Activated CD4-positive, alpha-beta T cell treated with anti-CD3 and anti-CD28 coated beads for 36 hours (primary cell): ENCODE measurements around the gene RNF214. TPM values are rescaled to one million over a fixed set of nuclear protein-coding genes. Genes with fewer than 3 reads are reported as not detected.
A peak's percentile ranks its signal among the peaks of the same experiment; 100 is the strongest.
"Not testable (repeated sequence)": the region's sequence is repeated elsewhere in the genome, so short reads cannot be mapped to it uniquely, and the experiment has no call there.

Source experiments
- ATAC-seq: fragments of 200-7000 bp; cut with Tn5 transposase; one replicate; pipeline ENCODE4 v1.10.0; 2021; ENCODE audit warnings: mild to moderate bottlenecking, moderate library complexity
- CTCF ChIA-PET: fragments of 350-600 bp; sonication (Branson Sonifier 250); formaldehyde crosslinking; loops from one replicate; lab custom pipeline; 2021; ENCODE audit warnings: antibody characterized with exemption; lab: Charles Lee
- POLR2A ChIA-PET: fragments of 350-600 bp; sonication (Branson Sonifier 250); formaldehyde crosslinking; loops from one replicate; lab custom pipeline; 2021; ENCODE audit warnings: antibody characterized with exemption, inconsistent platforms; lab: Charles Lee
- DNase-seq: peaks from one replicate; pipeline ENCODE4 v3.0.0-alpha.2; 2020
- H3K27ac Mint-ChIP-seq: one replicate; pipeline ENCODE4 v1.8.0; 2021; ENCODE audit warnings: mixed read lengths
- H3K27me3 Mint-ChIP-seq: one replicate; pipeline ENCODE4 v1.8.0; 2021; ENCODE audit warnings: mixed read lengths
- H3K36me3 Mint-ChIP-seq: one replicate; pipeline ENCODE4 v1.8.0; 2021; ENCODE audit warnings: low read depth, mixed read lengths
- H3K4me1 Mint-ChIP-seq: one replicate; pipeline ENCODE4 v1.8.0; 2021; ENCODE audit warnings: mixed read lengths
- H3K4me3 Mint-ChIP-seq: one replicate; pipeline ENCODE4 v1.8.0; 2021; ENCODE audit warnings: mild to moderate bottlenecking, moderate library complexity, mixed read lengths
- H3K9me3 Mint-ChIP-seq: one replicate; pipeline ENCODE4 v1.8.0; 2021; ENCODE audit warnings: low read depth, mixed read lengths
- intact Hi-C, 2 experiments: fragments of 100-400 bp; cut with DNase I in 1 of 2; cut with micrococcal nuclease in 1 of 2; formaldehyde crosslinking; loops; one replicate each; pipeline versions ENCODE4 v1.14.2 to v1.15.1; 2022 to 2024; cut with DNase I, micrococcal nuclease
- total RNA-seq, 2 experiments: library from RNA; stranded (reverse); gene quantifications; one replicate each; pipeline ENCODE4 v1.2.3, GENCODE V29; 2021

Gene RNF214
- total RNA-seq, 2 experiments from 2014 or later = 19.3 to 24.6 TPM

DNA sequence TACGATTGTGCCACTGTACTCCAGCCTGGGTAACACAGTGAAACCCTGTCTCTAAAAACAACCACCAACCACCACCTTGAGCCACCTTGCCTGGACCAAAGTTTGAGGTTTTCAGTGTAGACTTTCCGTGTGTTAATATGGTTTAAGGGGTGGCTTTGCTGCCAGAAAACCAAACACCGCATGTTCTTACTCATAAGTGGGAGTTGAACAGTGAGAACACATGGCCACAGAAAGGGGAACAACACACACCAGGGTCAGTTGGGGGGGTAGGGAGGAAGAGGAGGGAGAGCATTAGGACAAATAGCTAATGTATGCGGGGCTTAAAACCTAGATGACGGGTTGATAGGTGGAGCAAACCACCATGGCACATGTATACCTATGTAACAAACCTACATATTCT is 39.7 kb downstream of the RNF214 start:
- POLR2A ChIA-PET = interaction anchor here (0.7 kb wide), 1 partner anchor 1396 kb away, joined by 7 read pairs; no protein-coding TSS in a partner anchor
- ATAC-seq, CTCF ChIA-PET, H3K9me3 Mint-ChIP-seq, H3K4me1 Mint-ChIP-seq, DNase-seq, H3K27me3 Mint-ChIP-seq, intact Hi-C loops, H3K27ac Mint-ChIP-seq, H3K4me3 Mint-ChIP-seq: not testable (repeated sequence)
- H3K36me3 Mint-ChIP-seq = peaks cover 22% of the 10 kb centered on the region

DNA sequence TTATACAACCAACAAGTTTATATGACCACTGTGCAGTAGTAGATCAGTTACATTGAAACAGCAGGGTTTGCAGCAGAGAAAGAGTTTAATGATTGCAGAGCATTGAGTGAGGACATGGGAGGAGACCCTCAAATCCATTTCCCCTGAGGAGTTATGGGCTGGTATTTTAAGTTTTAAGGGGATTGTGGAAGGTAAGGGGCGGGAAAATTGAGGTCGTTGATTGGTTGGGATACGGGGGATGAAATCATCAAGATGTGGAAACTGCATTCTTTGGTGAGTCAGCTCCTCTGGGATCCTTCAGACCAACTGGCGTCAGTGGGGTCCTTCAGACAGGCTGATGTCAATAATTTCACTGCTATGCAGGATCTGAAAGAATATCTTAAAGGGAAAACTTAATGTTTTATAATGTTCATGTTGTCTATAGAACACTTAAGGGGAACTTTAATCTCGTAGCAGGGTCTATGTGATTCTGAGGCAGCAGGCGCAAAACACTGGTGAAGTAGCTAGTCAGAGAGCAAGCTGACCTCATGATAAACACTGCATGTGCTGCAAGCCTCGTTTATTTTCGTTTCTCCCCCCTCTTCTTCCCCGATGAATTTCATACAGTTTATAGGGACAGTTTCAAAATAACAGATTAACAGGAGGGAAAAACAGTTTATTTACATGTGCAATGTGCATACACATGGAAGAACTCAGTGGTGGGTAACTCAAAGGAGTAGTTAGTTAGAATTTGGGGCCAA is 41.2 kb downstream of the RNF214 start:
- ChIA-PET CTCF (no interaction called here), POLR2A (no interaction called here)
- intact Hi-C loops = no loop called here
- no peak for DNase-seq
- H3K36me3 Mint-ChIP-seq = peaks cover 18% of the 10 kb centered on the region
- no peak for ATAC-seq
- no peak overlapping the region for H3K27ac Mint-ChIP-seq
- no peaks in the 10 kb centered on the region for H3K9me3 Mint-ChIP-seq
- peaks cover 12% of the 10 kb centered on the region for H3K4me1 Mint-ChIP-seq
- H3K27me3 Mint-ChIP-seq = no peaks in the 10 kb centered on the region
- no peak overlapping the region for H3K4me3 Mint-ChIP-seq

DNA sequence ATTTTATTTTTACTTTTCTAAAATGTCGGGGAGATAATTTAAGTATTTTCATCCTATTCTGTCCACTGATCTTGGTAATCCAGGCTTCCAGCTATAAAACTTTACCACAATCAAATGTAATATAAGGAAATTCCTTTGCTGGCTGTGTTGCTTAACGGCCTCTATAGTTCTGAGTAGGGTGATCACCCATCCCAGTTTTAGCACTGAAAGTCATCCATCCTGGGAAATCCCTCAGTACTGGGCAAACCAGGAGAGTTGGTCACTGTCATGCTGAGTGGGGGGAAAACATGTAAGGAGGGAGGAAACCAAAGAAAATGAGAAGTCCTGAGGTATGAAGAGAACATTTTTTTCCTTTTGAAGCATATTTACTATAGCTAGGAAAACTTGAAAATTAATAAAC is 45.9 kb downstream of the RNF214 start:
- ATAC-seq (no peak), DNase-seq (no peak)
- Mint-ChIP-seq H3K4me1 (peaks cover 25% of the 10 kb centered on the region), H3K27me3 (no peaks in the 10 kb centered on the region), H3K36me3 (peaks cover 26% of the 10 kb centered on the region), H3K27ac (no peak overlapping the region), H3K4me3 (no peak overlapping the region), H3K9me3 (no peaks in the 10 kb centered on the region)
- intact Hi-C loops = no loop called here
- CTCF ChIA-PET = interaction anchor here (0.5 kb wide), 1 partner anchor 98 kb away, joined by 3 read pairs; no protein-coding TSS in a partner anchor
- POLR2A ChIA-PET = no interaction called here

DNA sequence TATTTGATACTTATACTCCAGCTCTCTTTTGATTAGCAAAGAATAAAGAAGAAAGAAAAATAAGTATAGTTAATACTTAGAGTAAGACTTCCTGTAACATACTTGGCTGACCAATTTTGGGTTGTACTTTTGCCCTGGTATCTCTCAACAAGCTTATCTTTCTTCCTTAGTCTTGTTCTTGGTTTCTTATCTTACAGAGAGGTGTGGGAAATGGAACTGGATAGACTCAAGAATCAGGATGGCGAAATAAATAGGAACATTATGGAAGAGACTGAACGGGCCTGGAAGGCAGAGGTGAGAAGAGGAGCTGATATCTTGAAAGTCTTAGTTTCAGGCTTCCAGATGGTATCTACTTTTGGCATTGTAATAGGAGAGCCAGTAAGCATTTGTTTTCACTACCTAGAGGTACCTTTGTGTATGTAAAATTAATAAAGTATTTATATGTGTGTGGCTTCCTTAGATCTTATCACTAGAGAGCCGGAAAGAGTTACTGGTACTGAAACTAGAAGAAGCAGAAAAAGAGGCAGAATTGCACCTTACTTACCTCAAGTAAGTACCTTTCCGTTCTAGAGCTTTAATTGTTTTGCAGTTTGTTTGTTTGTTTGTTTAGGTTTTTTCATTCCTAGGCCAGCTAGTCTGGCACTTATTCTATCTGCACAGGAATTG is 47.4 kb downstream of the RNF214 start:
- Mint-ChIP-seq H3K9me3 (no peaks in the 10 kb centered on the region), H3K36me3 (peaks cover 28% of the 10 kb centered on the region), H3K4me1 (peaks cover 23% of the 10 kb centered on the region), H3K27ac (peak overlapping the region; percentile 60), H3K4me3 (peak overlapping the region; percentile 3), H3K27me3 (no peaks in the 10 kb centered on the region)
- intact Hi-C loops = no loop called here
- DNase-seq (no peak), ATAC-seq (peak; percentile 16)
- ChIA-PET CTCF (no interaction called here), POLR2A (no interaction called here)

DNA sequence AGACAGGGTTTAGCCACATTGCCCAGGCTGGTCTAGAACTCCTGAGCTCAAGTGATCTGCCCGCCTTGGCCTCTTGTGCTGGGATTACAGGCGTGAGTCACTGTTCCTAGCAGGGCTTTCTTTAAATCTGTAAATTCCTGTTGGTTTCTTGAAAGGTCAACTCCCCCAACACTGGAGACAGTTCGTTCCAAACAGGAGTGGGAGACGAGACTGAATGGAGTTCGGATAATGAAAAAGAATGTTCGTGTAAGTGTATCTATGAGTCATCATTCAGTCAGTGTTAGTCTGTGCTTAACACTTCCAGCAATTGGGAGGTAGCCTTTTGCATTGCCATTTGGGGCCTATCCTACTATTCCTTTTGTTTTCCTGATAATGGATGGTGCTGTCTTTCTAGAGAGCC is 48.7 kb downstream of the RNF214 start:
- no peak overlapping the region for H3K27ac Mint-ChIP-seq
- H3K27me3 Mint-ChIP-seq = no peaks in the 10 kb centered on the region
- CTCF ChIA-PET = no interaction called here
- POLR2A ChIA-PET = no interaction called here
- H3K4me1 Mint-ChIP-seq = peaks cover 15% of the 10 kb centered on the region
- no peaks in the 10 kb centered on the region for H3K9me3 Mint-ChIP-seq
- peaks cover 23% of the 10 kb centered on the region for H3K36me3 Mint-ChIP-seq
- no peak for DNase-seq
- H3K4me3 Mint-ChIP-seq = no peak overlapping the region
- ATAC-seq = no peak
- intact Hi-C loops = no loop called here

DNA sequence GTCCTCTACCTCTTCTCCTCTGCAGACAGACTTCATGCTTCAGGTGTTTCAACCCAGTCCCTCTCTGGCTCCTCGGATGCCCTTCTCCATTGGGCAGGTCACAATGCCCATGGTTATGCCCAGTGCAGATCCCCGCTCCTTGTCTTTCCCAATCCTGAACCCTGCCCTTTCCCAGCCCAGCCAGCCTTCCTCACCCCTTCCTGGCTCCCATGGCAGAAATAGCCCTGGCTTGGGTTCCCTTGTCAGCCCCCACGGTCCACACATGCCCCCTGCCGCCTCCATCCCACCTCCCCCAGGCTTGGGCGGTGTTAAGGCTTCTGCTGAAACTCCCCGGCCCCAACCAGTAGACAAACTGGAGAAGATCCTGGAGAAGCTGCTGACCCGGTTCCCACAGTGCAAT is 49.4 kb downstream of the RNF214 start:
- Mint-ChIP-seq H3K4me3 (no peak overlapping the region), H3K36me3 (peaks cover 23% of the 10 kb centered on the region), H3K9me3 (no peaks in the 10 kb centered on the region), H3K27me3 (no peaks in the 10 kb centered on the region), H3K4me1 (peaks cover 15% of the 10 kb centered on the region), H3K27ac (no peak overlapping the region)
- ATAC-seq (no peak), DNase-seq (no peak)
- POLR2A ChIA-PET = no interaction called here
- intact Hi-C loops = no loop called here
- CTCF ChIA-PET = no interaction called here

DNA sequence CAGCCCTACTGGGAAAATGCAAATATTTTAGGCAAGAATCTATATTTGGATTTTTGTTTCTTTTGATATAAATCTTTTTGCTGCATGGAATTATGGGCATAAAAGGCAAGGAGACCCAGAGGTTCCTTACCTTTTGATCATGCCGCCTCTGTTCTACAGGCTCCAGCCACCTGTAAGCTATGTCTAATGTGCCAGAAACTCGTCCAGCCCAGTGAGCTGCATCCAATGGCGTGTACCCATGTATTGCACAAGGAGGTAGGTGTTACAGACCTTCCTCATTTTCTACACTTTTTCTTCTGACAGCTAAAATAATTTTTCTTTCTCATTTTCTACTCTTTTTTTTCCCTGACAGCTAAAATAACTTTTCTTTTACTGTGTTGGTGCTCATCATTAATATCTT is 50.5 kb downstream of the RNF214 start:
- no peak for DNase-seq
- Mint-ChIP-seq H3K4me3 (no peak overlapping the region), H3K9me3 (no peaks in the 10 kb centered on the region), H3K27ac (no peak overlapping the region), H3K36me3 (peaks cover 23% of the 10 kb centered on the region), H3K27me3 (no peaks in the 10 kb centered on the region), H3K4me1 (peaks cover 15% of the 10 kb centered on the region)
- no peak for ATAC-seq
- intact Hi-C loops = no loop called here
- CTCF ChIA-PET = interaction anchor here (0.6 kb wide), 1 partner anchor 319 kb away, joined by 3 read pairs; no protein-coding TSS in a partner anchor
- POLR2A ChIA-PET = no interaction called here

DNA sequence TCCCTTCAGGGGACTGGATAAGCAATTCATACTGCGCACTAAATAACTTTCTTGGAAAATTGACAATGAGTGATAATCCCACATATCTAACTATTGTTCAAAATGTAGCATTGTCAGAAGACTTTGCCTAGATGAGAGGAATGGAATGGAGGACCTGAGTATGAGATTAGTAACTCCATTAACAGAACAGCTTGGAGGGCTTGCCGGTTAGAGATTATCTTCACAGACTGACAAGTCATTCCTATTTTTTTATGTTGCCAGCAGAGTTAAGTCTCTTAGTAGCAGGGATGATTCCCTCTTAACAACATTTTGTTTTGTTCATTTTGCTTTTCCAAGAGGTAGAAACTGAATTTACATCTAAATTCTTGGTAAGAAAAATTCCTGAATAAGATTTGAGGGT is 51.6 kb downstream of the RNF214 start:
- Mint-ChIP-seq H3K27me3 (no peaks in the 10 kb centered on the region), H3K27ac (no peak overlapping the region), H3K9me3 (no peaks in the 10 kb centered on the region), H3K4me1 (peaks cover 12% of the 10 kb centered on the region), H3K4me3 (no peak overlapping the region), H3K36me3 (peaks cover 24% of the 10 kb centered on the region)
- ATAC-seq (no peak), DNase-seq (no peak)
- CTCF ChIA-PET = no interaction called here
- intact Hi-C loops = no loop called here
- POLR2A ChIA-PET = no interaction called here

DNA sequence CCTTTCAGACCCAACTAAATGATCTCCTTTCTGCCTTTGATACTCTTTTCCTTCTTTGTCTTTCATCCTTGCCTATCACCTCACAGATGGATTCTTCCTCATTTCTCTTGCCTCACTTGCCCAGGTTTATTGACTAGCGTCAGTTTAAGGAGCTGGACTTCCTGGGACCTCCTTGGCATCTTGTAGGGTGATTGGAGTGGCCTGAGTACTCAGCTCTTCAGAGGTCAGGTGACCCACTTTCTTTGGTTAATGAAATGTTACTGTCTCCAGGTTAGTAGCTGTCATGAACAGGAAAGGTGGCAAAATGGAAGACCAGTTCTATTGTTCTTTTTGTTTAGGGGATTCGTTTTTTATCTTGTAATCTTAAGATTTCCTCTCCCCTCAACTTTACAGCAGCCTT is 54.1 kb downstream of the RNF214 start:
- intact Hi-C loops = no loop called here
- Mint-ChIP-seq H3K27ac (no peak overlapping the region), H3K36me3 (peaks cover 26% of the 10 kb centered on the region), H3K9me3 (no peaks in the 10 kb centered on the region), H3K4me3 (no peak overlapping the region), H3K4me1 (no peaks in the 10 kb centered on the region), H3K27me3 (no peaks in the 10 kb centered on the region)
- ATAC-seq (no peak), DNase-seq (no peak)
- POLR2A ChIA-PET = no interaction called here
- CTCF ChIA-PET = interaction anchor here (0.6 kb wide), 1 partner anchor 39 kb away, joined by 4 read pairs; no protein-coding TSS in a partner anchor

DNA sequence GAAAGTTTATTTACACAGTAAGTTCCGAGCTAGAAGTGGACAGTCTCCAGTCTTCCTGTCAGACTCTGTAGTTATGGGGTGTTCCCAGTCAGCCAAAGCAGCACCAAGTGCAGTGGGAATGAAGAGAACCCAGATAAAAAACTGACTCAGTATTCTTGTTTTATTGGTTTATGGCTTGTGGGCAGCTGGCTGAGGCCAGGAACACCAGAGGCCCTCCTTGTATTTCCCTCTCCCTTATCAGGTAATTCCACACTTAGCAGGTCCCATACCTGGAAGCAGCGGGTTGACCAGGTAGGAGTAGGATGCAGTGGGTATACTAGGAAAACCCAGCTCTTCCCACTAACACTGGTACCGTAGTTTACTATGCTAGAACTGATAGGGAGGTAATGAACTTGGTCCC is 55.2 kb downstream of the RNF214 start:
- Mint-ChIP-seq H3K4me1 (no peaks in the 10 kb centered on the region), H3K36me3 (peaks cover 17% of the 10 kb centered on the region), H3K9me3 (no peaks in the 10 kb centered on the region), H3K27me3 (no peaks in the 10 kb centered on the region), H3K4me3 (no peak overlapping the region), H3K27ac (no peak overlapping the region)
- POLR2A ChIA-PET = no interaction called here
- no peak for ATAC-seq
- intact Hi-C loops = no loop called here
- DNase-seq = no peak
- CTCF ChIA-PET = interaction anchor here (0.6 to 1.5 kb wide), 4 partner anchors 9 to 493 kb away, joined by 3 to 4 read pairs (median 4); no protein-coding TSS in a partner anchor

DNA sequence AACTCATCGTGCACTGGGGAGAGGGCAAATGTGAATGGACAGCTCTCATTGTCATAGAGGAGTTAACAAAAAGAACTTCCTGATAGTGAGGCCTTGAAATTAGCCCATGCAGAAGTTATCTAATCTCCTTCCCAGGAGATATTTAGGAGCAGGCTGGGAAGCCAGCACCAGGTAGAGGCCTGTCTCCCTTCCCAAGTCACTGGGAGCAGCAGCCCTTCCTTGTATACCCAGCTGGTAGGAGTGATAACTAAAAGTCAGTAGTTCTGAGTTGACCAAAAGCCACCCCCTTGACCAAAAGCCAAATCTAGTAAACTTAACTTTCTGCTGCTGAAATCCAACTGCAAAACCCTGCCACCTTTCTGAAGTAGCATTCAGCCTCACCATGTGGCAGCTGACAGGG is 57.3 kb downstream of the RNF214 start:
- ATAC-seq = no peak
- no peaks in the 10 kb centered on the region for H3K9me3 Mint-ChIP-seq
- no peaks in the 10 kb centered on the region for H3K27me3 Mint-ChIP-seq
- CTCF ChIA-PET = no interaction called here
- H3K27ac Mint-ChIP-seq = no peak overlapping the region
- intact Hi-C loops = no loop called here
- H3K4me1 Mint-ChIP-seq = no peaks in the 10 kb centered on the region
- POLR2A ChIA-PET = no interaction called here
- no peak overlapping the region for H3K4me3 Mint-ChIP-seq
- no peak for DNase-seq
- H3K36me3 Mint-ChIP-seq = peaks cover 7% of the 10 kb centered on the region
